ENCODE results near the gene RTP3.

DNA sequence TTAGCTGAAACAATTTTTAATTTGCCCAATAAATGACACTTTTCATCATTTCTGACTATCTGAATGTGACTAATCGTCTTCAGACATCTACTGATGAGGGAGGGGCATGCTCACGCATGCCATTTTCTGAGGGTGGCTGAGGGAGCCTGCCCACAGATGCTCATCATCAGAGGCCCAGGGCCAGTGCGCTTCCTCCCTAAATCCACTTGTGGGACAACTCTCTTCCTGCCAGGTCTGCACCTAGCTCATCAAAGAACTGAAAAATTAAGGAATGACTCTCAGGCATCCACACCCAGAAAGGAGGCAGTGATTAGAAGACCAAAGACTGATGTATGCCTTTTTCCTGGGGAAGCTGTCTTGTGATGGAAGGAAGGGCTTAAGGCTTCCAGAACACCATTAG lies 22.8 kb downstream of the RTP3 start:
- TF ChIP-seq, protein P1, sequence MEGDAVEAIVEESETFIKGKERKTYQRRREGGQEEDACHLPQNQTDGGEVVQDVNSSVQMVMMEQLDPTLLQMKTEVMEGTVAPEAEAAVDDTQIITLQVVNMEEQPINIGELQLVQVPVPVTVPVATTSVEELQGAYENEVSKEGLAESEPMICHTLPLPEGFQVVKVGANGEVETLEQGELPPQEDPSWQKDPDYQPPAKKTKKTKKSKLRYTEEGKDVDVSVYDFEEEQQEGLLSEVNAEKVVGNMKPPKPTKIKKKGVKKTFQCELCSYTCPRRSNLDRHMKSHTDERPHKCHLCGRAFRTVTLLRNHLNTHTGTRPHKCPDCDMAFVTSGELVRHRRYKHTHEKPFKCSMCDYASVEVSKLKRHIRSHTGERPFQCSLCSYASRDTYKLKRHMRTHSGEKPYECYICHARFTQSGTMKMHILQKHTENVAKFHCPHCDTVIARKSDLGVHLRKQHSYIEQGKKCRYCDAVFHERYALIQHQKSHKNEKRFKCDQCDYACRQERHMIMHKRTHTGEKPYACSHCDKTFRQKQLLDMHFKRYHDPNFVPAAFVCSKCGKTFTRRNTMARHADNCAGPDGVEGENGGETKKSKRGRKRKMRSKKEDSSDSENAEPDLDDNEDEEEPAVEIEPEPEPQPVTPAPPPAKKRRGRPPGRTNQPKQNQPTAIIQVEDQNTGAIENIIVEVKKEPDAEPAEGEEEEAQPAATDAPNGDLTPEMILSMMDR (conservative IDR thresholded peaks at IDR 0.05; ENCODE audit: low read depth in 2 of 2) = no peak
- TF ChIP-seq EZH2 (IDR thresholded peaks at IDR 0.05; ENCODE audit: low read depth, unreplicated experiment) = no peak
- TF ChIP-seq JUNB (IDR thresholded peaks at IDR 0.05; ENCODE audit: unreplicated experiment) = no peak
- no peak for TF ChIP-seq CREB1 (CRISPR knock-in tag; IDR thresholded peaks at IDR 0.05; ENCODE audit: low read depth)
- no peak for TF ChIP-seq POLR2AphosphoS5 (IDR thresholded peaks at IDR 0.05; ENCODE audit: low read depth)
- no peak for TF ChIP-seq EZH2phosphoT487 (IDR thresholded peaks at IDR 0.05; ENCODE audit: unreplicated experiment)
- TF ChIP-seq, protein P2, sequence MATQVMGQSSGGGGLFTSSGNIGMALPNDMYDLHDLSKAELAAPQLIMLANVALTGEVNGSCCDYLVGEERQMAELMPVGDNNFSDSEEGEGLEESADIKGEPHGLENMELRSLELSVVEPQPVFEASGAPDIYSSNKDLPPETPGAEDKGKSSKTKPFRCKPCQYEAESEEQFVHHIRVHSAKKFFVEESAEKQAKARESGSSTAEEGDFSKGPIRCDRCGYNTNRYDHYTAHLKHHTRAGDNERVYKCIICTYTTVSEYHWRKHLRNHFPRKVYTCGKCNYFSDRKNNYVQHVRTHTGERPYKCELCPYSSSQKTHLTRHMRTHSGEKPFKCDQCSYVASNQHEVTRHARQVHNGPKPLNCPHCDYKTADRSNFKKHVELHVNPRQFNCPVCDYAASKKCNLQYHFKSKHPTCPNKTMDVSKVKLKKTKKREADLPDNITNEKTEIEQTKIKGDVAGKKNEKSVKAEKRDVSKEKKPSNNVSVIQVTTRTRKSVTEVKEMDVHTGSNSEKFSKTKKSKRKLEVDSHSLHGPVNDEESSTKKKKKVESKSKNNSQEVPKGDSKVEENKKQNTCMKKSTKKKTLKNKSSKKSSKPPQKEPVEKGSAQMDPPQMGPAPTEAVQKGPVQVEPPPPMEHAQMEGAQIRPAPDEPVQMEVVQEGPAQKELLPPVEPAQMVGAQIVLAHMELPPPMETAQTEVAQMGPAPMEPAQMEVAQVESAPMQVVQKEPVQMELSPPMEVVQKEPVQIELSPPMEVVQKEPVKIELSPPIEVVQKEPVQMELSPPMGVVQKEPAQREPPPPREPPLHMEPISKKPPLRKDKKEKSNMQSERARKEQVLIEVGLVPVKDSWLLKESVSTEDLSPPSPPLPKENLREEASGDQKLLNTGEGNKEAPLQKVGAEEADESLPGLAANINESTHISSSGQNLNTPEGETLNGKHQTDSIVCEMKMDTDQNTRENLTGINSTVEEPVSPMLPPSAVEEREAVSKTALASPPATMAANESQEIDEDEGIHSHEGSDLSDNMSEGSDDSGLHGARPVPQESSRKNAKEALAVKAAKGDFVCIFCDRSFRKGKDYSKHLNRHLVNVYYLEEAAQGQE (IDR thresholded peaks at IDR 0.05; ENCODE audit: unreplicated experiment) = no peak
- no peak for TF ChIP-seq ZNF114 (CRISPR knock-in tag; IDR thresholded peaks at IDR 0.05)
- no peak for TF ChIP-seq NANOG (IDR thresholded peaks at IDR 0.05; ENCODE audit: borderline replicate concordance)
- TF ChIP-seq, protein P3, sequence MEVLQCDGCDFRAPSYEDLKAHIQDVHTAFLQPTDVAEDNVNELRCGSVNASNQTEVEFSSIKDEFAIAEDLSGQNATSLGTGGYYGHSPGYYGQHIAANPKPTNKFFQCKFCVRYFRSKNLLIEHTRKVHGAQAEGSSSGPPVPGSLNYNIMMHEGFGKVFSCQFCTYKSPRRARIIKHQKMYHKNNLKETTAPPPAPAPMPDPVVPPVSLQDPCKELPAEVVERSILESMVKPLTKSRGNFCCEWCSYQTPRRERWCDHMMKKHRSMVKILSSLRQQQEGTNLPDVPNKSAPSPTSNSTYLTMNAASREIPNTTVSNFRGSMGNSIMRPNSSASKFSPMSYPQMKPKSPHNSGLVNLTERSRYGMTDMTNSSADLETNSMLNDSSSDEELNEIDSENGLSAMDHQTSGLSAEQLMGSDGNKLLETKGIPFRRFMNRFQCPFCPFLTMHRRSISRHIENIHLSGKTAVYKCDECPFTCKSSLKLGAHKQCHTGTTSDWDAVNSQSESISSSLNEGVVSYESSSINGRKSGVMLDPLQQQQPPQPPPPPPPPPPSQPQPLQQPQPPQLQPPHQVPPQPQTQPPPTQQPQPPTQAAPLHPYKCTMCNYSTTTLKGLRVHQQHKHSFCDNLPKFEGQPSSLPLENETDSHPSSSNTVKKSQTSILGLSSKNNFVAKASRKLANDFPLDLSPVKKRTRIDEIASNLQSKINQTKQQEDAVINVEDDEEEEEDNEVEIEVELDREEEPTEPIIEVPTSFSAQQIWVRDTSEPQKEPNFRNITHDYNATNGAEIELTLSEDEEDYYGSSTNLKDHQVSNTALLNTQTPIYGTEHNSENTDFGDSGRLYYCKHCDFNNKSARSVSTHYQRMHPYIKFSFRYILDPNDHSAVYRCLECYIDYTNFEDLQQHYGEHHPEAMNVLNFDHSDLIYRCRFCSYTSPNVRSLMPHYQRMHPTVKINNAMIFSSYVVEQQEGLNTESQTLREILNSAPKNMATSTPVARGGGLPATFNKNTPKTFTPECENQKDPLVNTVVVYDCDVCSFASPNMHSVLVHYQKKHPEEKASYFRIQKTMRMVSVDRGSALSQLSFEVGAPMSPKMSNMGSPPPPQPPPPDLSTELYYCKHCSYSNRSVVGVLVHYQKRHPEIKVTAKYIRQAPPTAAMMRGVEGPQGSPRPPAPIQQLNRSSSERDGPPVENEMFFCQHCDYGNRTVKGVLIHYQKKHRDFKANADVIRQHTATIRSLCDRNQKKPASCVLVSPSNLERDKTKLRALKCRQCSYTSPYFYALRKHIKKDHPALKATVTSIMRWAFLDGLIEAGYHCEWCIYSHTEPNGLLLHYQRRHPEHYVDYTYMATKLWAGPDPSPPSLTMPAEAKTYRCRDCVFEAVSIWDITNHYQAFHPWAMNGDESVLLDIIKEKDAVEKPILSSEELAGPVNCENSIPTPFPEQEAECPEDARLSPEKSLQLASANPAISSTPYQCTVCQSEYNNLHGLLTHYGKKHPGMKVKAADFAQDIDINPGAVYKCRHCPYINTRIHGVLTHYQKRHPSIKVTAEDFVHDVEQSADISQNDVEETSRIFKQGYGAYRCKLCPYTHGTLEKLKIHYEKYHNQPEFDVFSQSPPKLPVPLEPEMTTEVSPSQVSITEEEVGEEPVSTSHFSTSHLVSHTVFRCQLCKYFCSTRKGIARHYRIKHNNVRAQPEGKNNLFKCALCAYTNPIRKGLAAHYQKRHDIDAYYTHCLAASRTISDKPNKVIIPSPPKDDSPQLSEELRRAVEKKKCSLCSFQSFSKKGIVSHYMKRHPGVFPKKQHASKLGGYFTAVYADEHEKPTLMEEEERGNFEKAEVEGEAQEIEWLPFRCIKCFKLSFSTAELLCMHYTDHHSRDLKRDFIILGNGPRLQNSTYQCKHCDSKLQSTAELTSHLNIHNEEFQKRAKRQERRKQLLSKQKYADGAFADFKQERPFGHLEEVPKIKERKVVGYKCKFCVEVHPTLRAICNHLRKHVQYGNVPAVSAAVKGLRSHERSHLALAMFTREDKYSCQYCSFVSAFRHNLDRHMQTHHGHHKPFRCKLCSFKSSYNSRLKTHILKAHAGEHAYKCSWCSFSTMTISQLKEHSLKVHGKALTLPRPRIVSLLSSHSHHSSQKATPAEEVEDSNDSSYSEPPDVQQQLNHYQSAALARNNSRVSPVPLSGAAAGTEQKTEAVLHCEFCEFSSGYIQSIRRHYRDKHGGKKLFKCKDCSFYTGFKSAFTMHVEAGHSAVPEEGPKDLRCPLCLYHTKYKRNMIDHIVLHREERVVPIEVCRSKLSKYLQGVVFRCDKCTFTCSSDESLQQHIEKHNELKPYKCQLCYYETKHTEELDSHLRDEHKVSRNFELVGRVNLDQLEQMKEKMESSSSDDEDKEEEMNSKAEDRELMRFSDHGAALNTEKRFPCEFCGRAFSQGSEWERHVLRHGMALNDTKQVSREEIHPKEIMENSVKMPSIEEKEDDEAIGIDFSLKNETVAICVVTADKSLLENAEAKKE (CRISPR knock-in tag; IDR thresholded peaks at IDR 0.05) = no peak

Measured in GM23338 (cell line).